Upper lobe of left lung (tissue), 6 donors: ENCODE results near the gene UBXN2A. TPM values are rescaled to one million over a fixed set of nuclear protein-coding genes. Genes with fewer than 3 reads are reported as not detected.

ENCODE experiments used
- ATAC-seq, 2 donors: fragments of 200-7000 bp; cut with Tn5 transposase; one replicate each; pipeline ENCODE4 v1.9.1; 2022; ENCODE audit warnings: mild to moderate bottlenecking in 2 of 2, moderate library complexity in 2 of 2; ENCODE audit not compliant: low FRiP score in 2 of 2
- DNase-seq, 2 donors: peaks; one replicate each; pipeline ENCODE4 v3.0.0-alpha.2; 2019 to 2020
- H3K27ac ChIP-seq, 4 donors: fragments of 200-600 bp; sonication (generic); one replicate each; pipeline ENCODE4 v1.5.1; 2016 to 2019
- H3K27me3 ChIP-seq, 4 donors: fragments of 200-600 bp; sonication (generic); one replicate each; pipeline ENCODE4 v1.5.1; 2017 to 2019
- H3K36me3 ChIP-seq, 4 donors: fragments of 200-600 bp; sonication (generic); one replicate each; pipeline ENCODE4 v1.5.1; 2016 to 2019
- H3K4me1 ChIP-seq, 4 donors: fragments of 200-600 bp; sonication (generic); one replicate each; pipeline ENCODE4 v1.5.1; 2018 to 2019
- H3K4me3 ChIP-seq, 4 donors: fragments of 200-600 bp; sonication (generic); one replicate each; pipeline ENCODE4 v1.5.1; 2017 to 2019; ENCODE audit warnings: mild to moderate bottlenecking in 2 of 4, moderate library complexity in 1 of 4
- H3K9me3 ChIP-seq, 4 donors: fragments of 200-600 bp; sonication (generic); one replicate each; pipeline ENCODE4 v1.5.1; 2018 to 2019
- EP300 ChIP-seq, 4 donors: sonication (generic); formaldehyde crosslinking; IDR thresholded peaks; one replicate each; pipeline ENCODE4 v1.5.1; 2017; ENCODE audit warnings: antibody characterized with exemption in 4 of 4, control low read depth in 2 of 4
- POLR2A ChIP-seq, 4 donors: fragments of 450-650 bp; IDR thresholded peaks; one replicate each; pipeline ENCODE4 v1.5.1; 2016 to 2017; ENCODE audit warnings: antibody characterized with exemption in 4 of 4, mild to moderate bottlenecking in 2 of 4
- POLR2AphosphoS5 ChIP-seq, 2 donors: sonication (generic); formaldehyde crosslinking; IDR thresholded peaks; one replicate each; pipeline ENCODE4 v1.5.1; 2017; ENCODE audit warnings: antibody characterized with exemption in 2 of 2
- WGBS, 2 donors: methylation state at CpG; one replicate each; pipeline ENCODE4 v1.1.5; 2017 to 2018; 5-methylcytosine and 5-hydroxymethylcytosine counted together
- total RNA-seq, 6 donors: library from RNA; depleted of rRNA in 4 of 6; stranded (reverse); fragments of >200 nt in 4 of 6; gene quantifications; one replicate each; pipeline versions ENCODE4 v1.1.0 to v1.2.1, GENCODE V29; 2016 to 2021
- TF ChIP-seq, protein P1 (sequence below), 6 experiments: fragments of 450-650 bp in 4 of 6; fragments of 200-600 bp in 2 of 6; sonication (generic) in 2 of 6; IDR thresholded peaks; one replicate each; pipeline ENCODE4 v1.5.1; 2016 to 2019; ENCODE audit warnings: antibody characterized with exemption in 6 of 6
- donor health status: DM: no; HTN: no; CAD: no; lungs with moderate emphysema.
- donor health status: DM: no; HTN: yes; CAD: no; lungs with severe emphysema.

Gene UBXN2A
- total RNA-seq, 6 donors from 2014 or later = 6.3 to 16.8 (median 10.5) TPM

DNA sequence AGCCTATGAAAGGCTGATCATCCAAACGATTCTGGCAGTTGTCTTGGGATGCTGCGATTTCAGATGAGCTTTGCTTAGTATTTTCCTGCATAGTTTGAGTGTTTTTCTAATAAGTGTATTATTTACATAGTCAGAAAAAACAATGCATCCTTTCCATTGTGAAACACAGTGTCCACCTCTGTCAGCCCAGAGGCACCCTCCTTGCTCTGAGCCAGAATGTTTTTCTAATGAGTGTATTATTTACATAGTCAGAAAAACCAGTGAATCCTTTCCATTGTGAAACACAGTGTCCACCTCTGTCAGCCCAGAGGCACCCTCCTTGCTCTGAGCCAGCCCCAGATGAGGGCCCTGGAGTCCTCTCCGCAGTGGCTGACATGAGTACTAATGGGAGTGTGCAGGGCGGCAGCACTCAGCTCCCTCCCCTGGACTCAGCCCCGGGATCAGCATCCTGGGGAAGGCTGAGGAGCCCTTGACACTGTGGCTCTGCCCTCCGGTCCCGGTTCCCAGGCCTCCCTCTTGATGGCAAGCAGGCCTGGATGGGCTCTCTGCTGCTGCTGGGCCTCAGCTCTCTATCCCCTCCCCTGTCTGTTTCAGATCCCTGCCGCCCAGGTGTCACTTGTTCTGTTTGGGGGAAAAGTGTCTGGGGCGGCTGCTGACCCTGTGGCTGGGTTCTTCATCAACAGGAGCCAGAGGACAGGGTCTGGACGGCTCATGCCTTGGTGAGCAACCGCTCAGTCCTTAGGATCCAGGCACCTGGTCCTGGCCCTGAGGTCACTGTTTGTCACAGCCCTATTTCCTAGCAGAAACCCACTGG, 75.5 kb downstream of the UBXN2A start:
- no peak for ATAC-seq
- no peaks in the 10 kb centered on the region for H3K4me1 ChIP-seq
- WGBS, 2 donors = 80 to 83% methylated on average over 10 to 11 of the region's 11 CpGs
- TF ChIP-seq, protein P1, sequence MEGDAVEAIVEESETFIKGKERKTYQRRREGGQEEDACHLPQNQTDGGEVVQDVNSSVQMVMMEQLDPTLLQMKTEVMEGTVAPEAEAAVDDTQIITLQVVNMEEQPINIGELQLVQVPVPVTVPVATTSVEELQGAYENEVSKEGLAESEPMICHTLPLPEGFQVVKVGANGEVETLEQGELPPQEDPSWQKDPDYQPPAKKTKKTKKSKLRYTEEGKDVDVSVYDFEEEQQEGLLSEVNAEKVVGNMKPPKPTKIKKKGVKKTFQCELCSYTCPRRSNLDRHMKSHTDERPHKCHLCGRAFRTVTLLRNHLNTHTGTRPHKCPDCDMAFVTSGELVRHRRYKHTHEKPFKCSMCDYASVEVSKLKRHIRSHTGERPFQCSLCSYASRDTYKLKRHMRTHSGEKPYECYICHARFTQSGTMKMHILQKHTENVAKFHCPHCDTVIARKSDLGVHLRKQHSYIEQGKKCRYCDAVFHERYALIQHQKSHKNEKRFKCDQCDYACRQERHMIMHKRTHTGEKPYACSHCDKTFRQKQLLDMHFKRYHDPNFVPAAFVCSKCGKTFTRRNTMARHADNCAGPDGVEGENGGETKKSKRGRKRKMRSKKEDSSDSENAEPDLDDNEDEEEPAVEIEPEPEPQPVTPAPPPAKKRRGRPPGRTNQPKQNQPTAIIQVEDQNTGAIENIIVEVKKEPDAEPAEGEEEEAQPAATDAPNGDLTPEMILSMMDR (IDR thresholded peaks at IDR 0.05) = no peak
- TF ChIP-seq EP300 (IDR thresholded peaks at IDR 0.05) (no peak), POLR2A (IDR thresholded peaks at IDR 0.05) (no peak), POLR2AphosphoS5 (IDR thresholded peaks at IDR 0.05) (no peak)
- no peak overlapping the region for H3K4me3 ChIP-seq
- no peak overlapping the region for H3K27ac ChIP-seq
- no peaks in the 10 kb centered on the region for H3K9me3 ChIP-seq
- DNase-seq = no peak
- peaks cover 0 to 5% (median 2%) of the 10 kb centered on the region in 4 donors for H3K27me3 ChIP-seq
- H3K36me3 ChIP-seq = no peaks in the 10 kb centered on the region

DNA sequence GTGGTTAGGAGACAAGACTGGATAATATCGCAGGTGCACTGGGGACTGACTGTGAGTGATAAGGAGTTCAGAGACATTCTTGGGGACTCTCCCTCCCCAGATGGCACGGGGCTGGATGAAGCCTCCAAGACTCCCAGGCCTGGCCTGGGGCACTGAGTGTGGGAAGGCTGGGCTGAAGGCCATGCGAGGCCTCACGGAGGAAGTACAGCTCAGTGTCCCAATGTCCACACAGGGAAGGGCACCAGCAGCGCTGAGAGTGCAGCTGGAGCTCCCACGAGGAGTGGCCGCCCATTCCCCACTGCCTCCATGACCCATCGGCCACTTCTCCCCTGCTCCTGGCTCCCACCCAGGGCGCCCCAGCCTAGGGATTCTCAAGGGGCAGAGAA, 76.1 kb downstream of the UBXN2A start:
- TF ChIP-seq, protein P1 (IDR thresholded peaks at IDR 0.05) = no peak
- TF ChIP-seq POLR2A (IDR thresholded peaks at IDR 0.05) = no peak
- no peak for TF ChIP-seq EP300 (IDR thresholded peaks at IDR 0.05)
- TF ChIP-seq POLR2AphosphoS5 (IDR thresholded peaks at IDR 0.05) = no peak
- no peak overlapping the region for H3K27ac ChIP-seq
- WGBS, 2 donors = 98% methylated on average over 9 of the region's 9 CpGs; no CpG with 5 or more reads in 1 of the 2 donors

DNA sequence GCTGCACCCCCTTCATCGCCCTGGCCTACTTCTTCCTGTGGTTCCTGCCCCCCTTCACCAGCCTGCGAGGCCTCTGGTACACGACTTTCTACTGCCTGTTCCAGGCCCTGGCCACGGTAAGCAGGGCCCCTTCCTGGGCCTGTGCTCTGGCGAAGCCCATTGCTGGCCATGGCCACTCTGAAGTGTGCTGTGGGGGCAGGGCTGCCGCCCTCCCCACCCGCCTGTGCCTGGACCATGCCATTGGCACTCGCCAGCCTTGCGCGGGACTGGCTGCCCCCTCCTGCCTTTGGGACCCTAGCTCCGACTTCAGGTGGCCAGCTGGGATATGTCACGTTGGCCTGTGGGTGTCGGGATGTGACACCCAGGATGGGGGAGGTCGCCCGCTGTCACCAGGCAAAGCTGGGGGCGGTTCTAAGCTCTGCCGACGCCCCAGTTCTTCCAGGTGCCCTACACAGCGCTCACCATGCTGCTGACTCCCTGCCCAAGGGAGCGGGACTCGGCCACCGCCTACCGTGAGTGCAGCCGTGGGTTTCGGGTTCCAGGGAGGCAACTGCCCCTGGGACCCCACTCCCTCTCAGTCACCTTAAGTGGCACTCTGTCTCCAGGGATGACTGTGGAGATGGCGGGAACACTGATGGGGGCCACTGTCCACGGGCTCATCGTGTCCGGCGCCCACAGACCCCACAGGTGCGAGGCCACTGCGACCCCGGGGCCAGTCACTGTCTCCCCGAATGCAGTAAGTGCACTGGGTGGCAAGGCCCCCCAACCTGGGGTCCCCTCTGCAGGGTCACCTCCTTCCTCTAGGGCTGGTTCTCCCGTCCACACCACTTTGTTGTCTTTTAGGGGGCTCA, 76.8 kb downstream of the UBXN2A start:
- Histone ChIP-seq H3K36me3 (no peaks in the 10 kb centered on the region), H3K4me3 (no peak overlapping the region), H3K9me3 (no peaks in the 10 kb centered on the region), H3K4me1 (no peaks in the 10 kb centered on the region), H3K27ac (no peak overlapping the region), H3K27me3 (no peaks in the 10 kb centered on the region)
- TF ChIP-seq POLR2A (IDR thresholded peaks at IDR 0.05) = no peak
- TF ChIP-seq, protein P1 (IDR thresholded peaks at IDR 0.05) = no peak
- TF ChIP-seq EP300 (IDR thresholded peaks at IDR 0.05) = no peak
- TF ChIP-seq POLR2AphosphoS5 (IDR thresholded peaks at IDR 0.05) = no peak
- DNase-seq (no peak), ATAC-seq (peak in 1 of 2 donors; percentile 8)
- WGBS, 2 donors = 91 to 96% methylated on average over 21 to 32 of the region's 35 CpGs

More for the DNA sequence above, 76.1 kb downstream of the UBXN2A start:
- DNase-seq (peak in 1 of 2 donors; percentile 71), ATAC-seq (peak; percentile 16 to 25)
- Histone ChIP-seq H3K4me3 (no peak overlapping the region), H3K9me3 (no peaks in the 10 kb centered on the region), H3K4me1 (no peaks in the 10 kb centered on the region), H3K36me3 (no peaks in the 10 kb centered on the region), H3K27me3 (no peaks in the 10 kb centered on the region)

DNA sequence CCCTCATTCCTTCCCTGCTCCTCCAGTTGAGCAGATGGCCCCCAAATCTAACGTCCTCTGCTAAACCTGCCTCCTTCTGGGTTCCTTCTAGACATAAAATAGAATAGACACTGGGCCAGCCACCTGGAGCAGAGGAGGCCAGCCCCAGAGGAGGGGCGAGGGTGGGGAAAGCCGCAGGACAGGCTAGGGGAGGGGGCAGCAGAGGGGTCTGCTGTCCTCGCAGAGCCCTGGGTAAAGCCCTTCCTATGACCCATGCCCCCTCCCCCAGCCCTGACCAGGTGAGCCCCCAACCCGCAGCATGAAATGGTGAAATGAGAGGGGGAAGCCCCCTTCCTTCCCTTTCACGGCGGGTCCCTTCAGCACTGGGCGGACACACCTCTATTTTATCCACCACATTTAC, 77.4 kb downstream of the UBXN2A start:
- DNase-seq (no peak), ATAC-seq (no peak)
- H3K36me3 ChIP-seq = peaks cover 0 to 3% (median 1%) of the 10 kb centered on the region in 4 donors
- no peaks in the 10 kb centered on the region for H3K4me1 ChIP-seq
- TF ChIP-seq, protein P1 (IDR thresholded peaks at IDR 0.05) = no peak
- TF ChIP-seq EP300 (IDR thresholded peaks at IDR 0.05) (no peak), POLR2A (IDR thresholded peaks at IDR 0.05) (no peak), POLR2AphosphoS5 (IDR thresholded peaks at IDR 0.05) (no peak)
- no peaks in the 10 kb centered on the region for H3K27me3 ChIP-seq
- no peak overlapping the region for H3K27ac ChIP-seq
- 79 to 89% methylated on average over 7 to 8 of the region's 8 CpGs for WGBS, 2 donors
- H3K4me3 ChIP-seq = no peak overlapping the region
- H3K9me3 ChIP-seq = no peaks in the 10 kb centered on the region
